Measurements from ENCODE around the gene CHRNG. TPM values are rescaled to one million over a fixed set of nuclear protein-coding genes. Genes with fewer than 3 reads are reported as not detected.
A peak's percentile ranks its signal among the peaks of the same experiment; 100 is the strongest.

The CHRNG gene
- total and polyA plus RNA-seq, 2 experiments from 2014 or later = 0.28 TPM; not detected in 1

DNA sequence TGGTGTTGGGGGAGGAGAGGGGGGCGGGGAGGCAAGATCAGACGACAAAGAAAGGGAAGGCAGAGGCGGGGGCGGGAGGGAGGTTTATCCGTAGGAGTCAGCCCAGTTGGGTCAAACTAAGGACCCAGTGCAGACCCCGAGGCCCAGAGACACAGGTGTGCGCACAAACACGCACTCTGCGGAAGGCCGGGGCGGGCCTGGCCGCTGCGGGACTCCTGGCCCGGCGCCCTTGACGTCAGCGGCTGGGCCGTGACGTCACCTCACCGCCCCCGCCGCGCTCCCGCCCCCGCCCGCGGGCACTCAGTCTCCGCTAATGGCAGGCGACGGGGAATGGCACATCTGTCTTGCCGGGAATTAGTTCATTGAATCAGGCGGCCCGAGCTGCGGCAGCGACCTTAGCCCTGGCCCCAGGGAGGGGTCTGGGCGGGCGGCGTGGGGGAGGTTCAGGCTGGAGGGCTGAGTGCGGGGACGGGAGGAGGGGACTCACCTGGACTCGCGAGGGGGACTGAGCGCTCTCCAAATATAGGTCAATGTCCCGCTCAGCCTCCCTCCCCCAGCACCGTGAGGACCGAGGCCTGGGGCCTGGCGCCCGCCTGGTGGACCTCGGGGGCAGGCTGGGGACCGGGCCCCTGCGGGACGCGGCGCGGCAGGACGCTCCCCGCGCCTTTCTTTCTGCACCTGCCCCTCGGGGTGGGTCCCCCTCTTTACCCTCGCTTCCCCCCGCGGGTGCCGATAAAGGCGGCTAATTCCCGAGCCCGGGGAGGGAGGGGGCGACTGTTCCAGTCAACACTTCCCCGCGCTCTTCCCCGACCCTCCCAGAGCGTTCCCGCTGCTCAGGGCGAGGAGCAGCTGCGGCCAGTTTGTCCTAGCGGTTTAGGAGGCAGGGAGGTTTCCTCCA lies 36.3 kb upstream of the CHRNG start:
- H3K9me3 ChIP-seq (ENCODE audit: low read depth) = no peaks in the 10 kb centered on the region
- TF ChIP-seq, protein P1, sequence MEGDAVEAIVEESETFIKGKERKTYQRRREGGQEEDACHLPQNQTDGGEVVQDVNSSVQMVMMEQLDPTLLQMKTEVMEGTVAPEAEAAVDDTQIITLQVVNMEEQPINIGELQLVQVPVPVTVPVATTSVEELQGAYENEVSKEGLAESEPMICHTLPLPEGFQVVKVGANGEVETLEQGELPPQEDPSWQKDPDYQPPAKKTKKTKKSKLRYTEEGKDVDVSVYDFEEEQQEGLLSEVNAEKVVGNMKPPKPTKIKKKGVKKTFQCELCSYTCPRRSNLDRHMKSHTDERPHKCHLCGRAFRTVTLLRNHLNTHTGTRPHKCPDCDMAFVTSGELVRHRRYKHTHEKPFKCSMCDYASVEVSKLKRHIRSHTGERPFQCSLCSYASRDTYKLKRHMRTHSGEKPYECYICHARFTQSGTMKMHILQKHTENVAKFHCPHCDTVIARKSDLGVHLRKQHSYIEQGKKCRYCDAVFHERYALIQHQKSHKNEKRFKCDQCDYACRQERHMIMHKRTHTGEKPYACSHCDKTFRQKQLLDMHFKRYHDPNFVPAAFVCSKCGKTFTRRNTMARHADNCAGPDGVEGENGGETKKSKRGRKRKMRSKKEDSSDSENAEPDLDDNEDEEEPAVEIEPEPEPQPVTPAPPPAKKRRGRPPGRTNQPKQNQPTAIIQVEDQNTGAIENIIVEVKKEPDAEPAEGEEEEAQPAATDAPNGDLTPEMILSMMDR (IDR thresholded peaks at IDR 0.05; ENCODE audit: low read depth, low read length) = no peak
- H3K4me1 ChIP-seq (ENCODE audit: low read depth) = peaks cover 21% of the 10 kb centered on the region
- peaks cover 36% of the 10 kb centered on the region for H3K27me3 ChIP-seq
- no peak overlapping the region for H3K27ac ChIP-seq
- H3K4me3 ChIP-seq = peak overlapping the region; percentile 30
- no peaks in the 10 kb centered on the region for H3K36me3 ChIP-seq
- DNase-seq (ENCODE audit: low read depth in 1 of 2, low spot score in 1 of 2) = peak; percentile 45 to 48

DNA sequence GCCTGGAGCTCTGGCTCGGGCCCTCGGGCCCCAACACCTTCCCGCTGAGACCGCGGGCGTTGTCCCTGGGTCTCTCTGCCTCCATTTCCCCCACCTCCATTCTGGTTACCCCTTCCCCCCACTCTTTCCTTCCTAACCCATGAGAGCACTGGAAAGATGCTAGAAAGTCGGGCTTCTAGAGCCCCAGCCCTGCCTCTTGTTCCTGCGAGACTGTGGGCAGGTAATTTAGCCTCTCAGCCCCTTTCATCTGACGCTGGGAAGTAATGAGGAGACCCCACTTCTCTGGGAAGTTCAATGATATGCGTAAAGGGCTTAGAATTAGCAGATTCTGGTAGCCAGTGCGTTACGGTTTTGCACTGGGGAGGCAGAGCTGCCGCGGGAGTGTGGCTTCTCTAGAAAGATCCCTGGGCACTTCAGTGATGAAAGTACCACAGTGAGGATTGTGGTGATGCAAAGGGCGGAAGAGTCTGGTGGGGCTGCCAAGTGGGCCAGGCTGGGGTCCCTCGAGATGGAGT lies 35.6 kb upstream of the CHRNG start:
- TF ChIP-seq, protein P1 (IDR thresholded peaks at IDR 0.05; ENCODE audit: low read depth, low read length) = no peak
- no peak overlapping the region for H3K4me3 ChIP-seq
- no peak for DNase-seq (ENCODE audit: low read depth in 1 of 2, low spot score in 1 of 2)
- peaks cover 21% of the 10 kb centered on the region for H3K4me1 ChIP-seq (ENCODE audit: low read depth)
- H3K9me3 ChIP-seq (ENCODE audit: low read depth) = no peaks in the 10 kb centered on the region
- peaks cover 36% of the 10 kb centered on the region for H3K27me3 ChIP-seq
- H3K36me3 ChIP-seq = no peaks in the 10 kb centered on the region
- no peak overlapping the region for H3K27ac ChIP-seq

DNA sequence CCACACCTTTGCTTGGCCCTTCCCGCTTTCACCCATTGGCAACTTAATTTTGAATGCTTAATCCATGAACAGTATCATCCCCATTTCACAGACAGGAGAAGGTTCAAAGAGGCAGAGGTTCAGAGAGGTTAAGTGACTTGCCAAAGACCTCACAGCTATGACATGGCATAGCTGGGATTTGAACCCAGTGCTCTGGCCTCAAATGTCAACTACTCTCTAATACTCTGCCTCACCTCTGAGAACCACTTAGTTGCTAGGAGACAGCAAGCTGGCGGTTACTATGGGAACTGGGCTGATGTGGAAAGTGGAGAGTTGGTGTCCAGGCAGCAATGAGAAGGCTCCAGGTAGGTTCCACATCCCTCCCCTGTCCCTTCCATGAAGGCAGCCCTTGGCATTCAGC lies 35.1 kb upstream of the CHRNG start:
- peaks cover 36% of the 10 kb centered on the region for H3K27me3 ChIP-seq
- H3K27ac ChIP-seq = no peak overlapping the region
- no peak overlapping the region for H3K4me3 ChIP-seq
- H3K36me3 ChIP-seq = no peaks in the 10 kb centered on the region
- H3K9me3 ChIP-seq (ENCODE audit: low read depth) = no peaks in the 10 kb centered on the region
- H3K4me1 ChIP-seq (ENCODE audit: low read depth) = peaks cover 21% of the 10 kb centered on the region
- TF ChIP-seq, protein P1 (IDR thresholded peaks at IDR 0.05; ENCODE audit: low read depth, low read length) = no peak
- no peak for DNase-seq (ENCODE audit: low read depth in 1 of 2, low spot score in 1 of 2)

DNA sequence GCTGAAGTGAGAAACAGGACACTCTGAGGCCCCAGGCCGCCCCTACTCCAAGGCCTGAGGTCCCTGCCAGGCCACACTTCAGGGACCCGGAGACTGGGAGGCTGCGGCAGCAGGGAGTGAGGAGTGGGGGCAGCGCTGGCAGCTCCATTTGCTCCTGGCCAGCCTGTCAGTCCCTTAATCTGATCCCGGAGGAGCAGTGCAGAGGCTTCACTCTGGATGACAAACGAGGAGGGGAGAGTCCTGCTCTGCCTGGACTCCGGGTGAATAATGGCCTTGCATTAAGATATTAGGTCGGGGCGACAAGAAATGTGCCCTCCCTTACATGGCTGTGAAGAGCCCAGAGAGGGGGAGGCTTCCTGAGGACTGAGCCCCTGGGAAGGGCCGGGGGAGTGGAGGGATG lies 33.6 kb upstream of the CHRNG start:
- H3K27me3 ChIP-seq = peaks cover 36% of the 10 kb centered on the region

DNA sequence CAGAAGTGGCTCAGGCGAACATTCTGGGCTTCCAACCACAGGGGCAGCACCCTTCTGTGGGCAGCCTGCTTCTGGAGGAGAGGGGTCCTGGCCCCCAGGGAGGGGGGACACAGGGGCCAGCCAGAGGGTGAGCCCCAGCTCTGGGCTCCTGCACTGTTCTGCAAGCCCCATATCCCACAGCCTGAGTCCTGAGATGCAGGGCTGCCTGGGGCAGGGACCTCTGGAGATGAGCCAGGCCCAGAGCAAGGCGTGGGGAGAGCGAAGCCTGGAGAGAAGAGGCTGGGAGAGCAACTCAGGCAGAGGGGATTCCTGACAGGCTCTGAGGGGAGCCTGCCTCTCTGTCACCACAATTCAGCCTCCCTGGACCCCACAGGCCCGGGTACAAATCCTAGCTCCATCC lies 32.8 kb upstream of the CHRNG start:
- Histone ChIP-seq H3K27me3 (peaks cover 36% of the 10 kb centered on the region), H3K9me3 (ENCODE audit: low read depth) (no peaks in the 10 kb centered on the region), H3K4me1 (ENCODE audit: low read depth) (peaks cover 18% of the 10 kb centered on the region), H3K36me3 (no peaks in the 10 kb centered on the region), H3K27ac (no peak overlapping the region), H3K4me3 (no peak overlapping the region)
- TF ChIP-seq, protein P1 (IDR thresholded peaks at IDR 0.05; ENCODE audit: low read depth, low read length) = no peak
- DNase-seq (ENCODE audit: low read depth in 1 of 2, low spot score in 1 of 2) = no peak

More for the DNA sequence above, 33.6 kb upstream of the CHRNG start:
- Histone ChIP-seq H3K4me3 (no peak overlapping the region), H3K27ac (no peak overlapping the region), H3K9me3 (ENCODE audit: low read depth) (no peaks in the 10 kb centered on the region), H3K36me3 (no peaks in the 10 kb centered on the region), H3K4me1 (ENCODE audit: low read depth) (peaks cover 21% of the 10 kb centered on the region)
- no peak for DNase-seq (ENCODE audit: low read depth in 1 of 2, low spot score in 1 of 2)
- TF ChIP-seq, protein P1 (IDR thresholded peaks at IDR 0.05; ENCODE audit: low read depth, low read length) = no peak
